Astrocyte of the spinal cord (primary cell): ENCODE data around the gene GRIN3B.
A peak's percentile ranks its signal among the peaks of the same experiment; 100 is the strongest.

ENCODE experiments used
- DNase-seq: peaks from one replicate; pipeline ENCODE4 v3.0.0; 2011; ENCODE audit warnings: low read depth, low spot score
- H3K4me3 ChIP-seq: 2 replicates; pipeline ENCODE4 v1.5.1; 2011; ENCODE audit warnings: low read depth, mild to moderate bottlenecking, low read length, moderate library complexity
- CTCF ChIP-seq: IDR thresholded peaks from 2 replicates; pipeline ENCODE4 v1.5.1; 2012; ENCODE audit warnings: low read depth, mild to moderate bottlenecking, low read length, inconsistent platforms
- in situ Hi-C: cut with HindIII; loops from 2 replicates; pipeline ENCODE4 v1.10.0; 2017; ENCODE audit warnings: low sequenced_read_pairs

Gene GRIN3B

GRCh38 chr19:1055886-1056620 lies 55.8 kb downstream of the GRIN3B start:
- H3K4me3 ChIP-seq = no peak overlapping the region
- no peak for TF ChIP-seq CTCF
- DNase-seq = no peak
- in situ Hi-C loops = no loop called here

GRCh38 chr19:1057176-1057855 lies 57.1 kb downstream of the GRIN3B start:
- peak; percentile 76 for DNase-seq
- in situ Hi-C loops = no loop called here
- no peak for TF ChIP-seq CTCF

GRCh38 chr19:1058112-1058511 lies 57.9 kb downstream of the GRIN3B start:
- in situ Hi-C loops = no loop called here
- DNase-seq = no peak
- H3K4me3 ChIP-seq = no peak overlapping the region

More at GRCh38 chr19:1057176-1057855, 57.1 kb downstream of the GRIN3B start:
- no peak overlapping the region for H3K4me3 ChIP-seq

More at GRCh38 chr19:1058112-1058511, 57.9 kb downstream of the GRIN3B start:
- TF ChIP-seq CTCF = no peak
